Astrocyte of the spinal cord (primary cell): ENCODE data around the gene RFX4.
"Not testable (repeated sequence)": the region's sequence is repeated elsewhere in the genome, so short reads cannot be mapped to it uniquely, and the experiment has no call there.

Source experiments
- DNase-seq: peaks from one replicate; pipeline ENCODE4 v3.0.0; 2011; ENCODE audit warnings: low read depth, low spot score
- H3K4me3 ChIP-seq: 2 replicates; pipeline ENCODE4 v1.5.1; 2011; ENCODE audit warnings: low read depth, mild to moderate bottlenecking, low read length, moderate library complexity
- in situ Hi-C: cut with HindIII; loops from 2 replicates; pipeline ENCODE4 v1.10.0; 2017; ENCODE audit warnings: low sequenced_read_pairs
- TF ChIP-seq, protein P1 (sequence below): IDR thresholded peaks from 2 replicates; pipeline ENCODE4 v1.5.1; 2012; ENCODE audit warnings: low read depth, mild to moderate bottlenecking, low read length, inconsistent platforms

Gene RFX4

DNA sequence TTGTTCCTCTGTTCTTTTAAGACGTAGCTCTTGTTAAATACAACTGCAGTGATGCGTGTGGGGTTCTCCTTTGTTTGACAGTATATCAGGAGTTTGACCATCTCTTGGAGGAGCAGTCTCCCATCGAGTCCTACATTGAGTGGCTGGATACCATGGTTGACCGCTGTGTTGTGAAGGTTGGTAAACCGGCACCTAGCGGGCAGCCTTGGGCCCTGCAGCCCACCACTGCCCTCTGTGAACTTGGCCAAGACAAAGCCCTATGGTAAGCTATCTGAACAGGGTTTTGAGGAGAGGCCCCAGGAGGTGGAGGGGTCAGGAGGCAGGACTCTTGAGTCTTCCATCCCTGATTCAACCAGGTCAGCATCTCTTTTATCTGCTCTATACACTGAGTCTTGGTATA is 137.1 kb downstream of the RFX4 start:
- TF ChIP-seq, protein P1, sequence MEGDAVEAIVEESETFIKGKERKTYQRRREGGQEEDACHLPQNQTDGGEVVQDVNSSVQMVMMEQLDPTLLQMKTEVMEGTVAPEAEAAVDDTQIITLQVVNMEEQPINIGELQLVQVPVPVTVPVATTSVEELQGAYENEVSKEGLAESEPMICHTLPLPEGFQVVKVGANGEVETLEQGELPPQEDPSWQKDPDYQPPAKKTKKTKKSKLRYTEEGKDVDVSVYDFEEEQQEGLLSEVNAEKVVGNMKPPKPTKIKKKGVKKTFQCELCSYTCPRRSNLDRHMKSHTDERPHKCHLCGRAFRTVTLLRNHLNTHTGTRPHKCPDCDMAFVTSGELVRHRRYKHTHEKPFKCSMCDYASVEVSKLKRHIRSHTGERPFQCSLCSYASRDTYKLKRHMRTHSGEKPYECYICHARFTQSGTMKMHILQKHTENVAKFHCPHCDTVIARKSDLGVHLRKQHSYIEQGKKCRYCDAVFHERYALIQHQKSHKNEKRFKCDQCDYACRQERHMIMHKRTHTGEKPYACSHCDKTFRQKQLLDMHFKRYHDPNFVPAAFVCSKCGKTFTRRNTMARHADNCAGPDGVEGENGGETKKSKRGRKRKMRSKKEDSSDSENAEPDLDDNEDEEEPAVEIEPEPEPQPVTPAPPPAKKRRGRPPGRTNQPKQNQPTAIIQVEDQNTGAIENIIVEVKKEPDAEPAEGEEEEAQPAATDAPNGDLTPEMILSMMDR: no peak
- H3K4me3 ChIP-seq: no peak overlapping the region
- in situ Hi-C loops: no loop called here
- DNase-seq: no peak

DNA sequence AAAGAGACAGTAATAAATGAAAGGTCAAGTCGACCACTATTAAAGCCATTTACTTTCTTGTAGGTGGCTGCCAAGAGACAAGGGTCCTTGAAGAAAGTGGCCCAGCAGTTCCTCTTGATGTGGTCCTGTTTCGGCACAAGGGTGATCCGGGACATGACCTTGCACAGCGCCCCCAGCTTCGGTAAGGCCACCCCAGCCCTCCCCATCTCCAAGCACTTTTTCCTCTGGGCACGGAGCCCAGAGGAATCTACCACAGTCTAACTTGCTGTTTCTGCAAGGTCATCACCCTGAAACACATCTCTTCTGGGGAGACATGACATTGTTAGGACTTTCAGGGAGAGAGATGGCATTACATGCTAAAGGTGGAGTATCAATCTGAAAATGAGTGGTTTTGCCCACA is 137.9 kb downstream of the RFX4 start:
- DNase-seq: no peak
- TF ChIP-seq, protein P1: no peak
- in situ Hi-C loops: no loop called here
- H3K4me3 ChIP-seq: no peak overlapping the region

DNA sequence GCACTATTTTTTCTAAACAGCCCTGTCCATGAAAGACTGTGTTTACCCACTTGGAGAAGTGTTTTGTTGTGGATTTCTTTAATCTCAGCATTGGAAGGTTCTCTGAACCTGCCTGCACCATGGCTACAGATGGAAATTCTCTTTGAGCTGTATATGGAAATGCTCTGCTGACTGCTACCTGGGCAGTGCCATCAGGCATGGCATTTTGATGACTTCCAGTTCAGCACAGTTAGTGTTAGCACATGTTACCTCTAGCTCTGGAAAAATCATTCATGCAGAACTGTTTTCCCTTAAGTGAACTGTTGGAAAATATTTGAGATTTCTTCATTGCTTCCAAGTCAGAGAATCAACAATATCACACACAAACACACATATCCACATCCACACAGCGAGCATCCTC is 139.1 kb downstream of the RFX4 start:
- no peak overlapping the region for H3K4me3 ChIP-seq
- TF ChIP-seq, protein P1: no peak
- no peak for DNase-seq
- in situ Hi-C loops: no loop called here

DNA sequence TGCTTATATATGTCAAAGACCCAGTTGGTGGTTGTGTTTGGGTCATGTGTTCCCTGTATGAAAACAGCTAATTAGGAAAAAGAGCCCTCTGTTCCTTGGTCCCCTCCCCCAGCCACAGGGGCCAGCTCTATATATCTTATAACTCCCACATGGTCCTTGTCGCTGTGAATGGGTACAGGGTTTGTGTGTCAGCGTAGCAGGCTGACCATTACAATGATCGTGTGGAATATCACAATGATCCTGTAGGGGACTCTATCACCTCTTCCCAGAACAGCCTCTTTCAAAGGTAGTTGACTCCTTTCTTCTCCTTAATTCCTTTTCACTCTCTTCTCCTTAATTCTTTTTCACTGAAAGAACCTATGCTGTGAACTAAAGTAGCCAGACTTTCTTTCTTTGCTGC is 140.0 kb downstream of the RFX4 start:
- TF ChIP-seq, protein P1: no peak
- in situ Hi-C loops: no loop called here
- DNase-seq: no peak

DNA sequence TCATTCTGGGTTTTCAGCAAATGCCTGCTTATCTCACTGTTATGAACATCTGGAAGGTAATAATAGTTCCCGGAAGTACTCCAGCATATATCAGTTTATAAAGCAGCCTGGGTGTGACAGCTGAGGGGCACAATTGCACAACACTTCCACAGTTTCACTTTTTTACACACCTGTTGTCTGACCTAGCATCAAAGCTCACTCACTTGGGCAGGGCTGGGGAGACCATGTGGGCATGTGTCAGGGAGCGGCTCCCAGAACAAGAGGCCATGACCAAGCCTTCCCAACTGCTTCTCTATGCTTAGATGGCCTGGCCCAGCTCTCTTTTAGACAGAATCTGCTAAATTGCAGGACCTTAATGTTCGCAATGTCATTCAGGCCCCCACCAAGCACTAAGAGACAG is 140.6 kb downstream of the RFX4 start:
- in situ Hi-C loops: no loop called here
- no peak for DNase-seq

More for the DNA sequence above, 140.0 kb downstream of the RFX4 start:
- H3K4me3 ChIP-seq: no peak overlapping the region

DNA sequence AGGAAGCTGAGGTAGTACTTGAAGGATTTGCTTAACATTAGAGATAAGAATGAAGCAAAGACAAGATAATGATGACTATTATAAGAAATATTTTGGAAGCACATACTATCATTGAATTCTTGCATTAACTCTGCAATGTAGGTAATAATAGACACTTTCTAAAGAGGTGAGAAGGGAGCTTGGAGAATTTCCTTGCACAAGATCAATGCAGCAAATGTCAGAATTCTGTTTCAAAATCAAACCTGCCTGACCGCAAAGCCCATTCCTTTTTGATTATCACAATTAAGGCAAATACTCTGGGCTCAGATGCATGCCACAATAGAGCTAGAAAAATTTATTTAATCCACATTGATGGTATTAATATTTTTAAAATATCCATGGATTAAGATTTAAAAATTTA is 141.3 kb downstream of the RFX4 start:
- H3K4me3 ChIP-seq: no peak overlapping the region
- TF ChIP-seq, protein P1: no peak
- in situ Hi-C loops: no loop called here
- no peak for DNase-seq

More for the DNA sequence above, 140.6 kb downstream of the RFX4 start:
- no peak overlapping the region for H3K4me3 ChIP-seq
- TF ChIP-seq, protein P1: no peak

DNA sequence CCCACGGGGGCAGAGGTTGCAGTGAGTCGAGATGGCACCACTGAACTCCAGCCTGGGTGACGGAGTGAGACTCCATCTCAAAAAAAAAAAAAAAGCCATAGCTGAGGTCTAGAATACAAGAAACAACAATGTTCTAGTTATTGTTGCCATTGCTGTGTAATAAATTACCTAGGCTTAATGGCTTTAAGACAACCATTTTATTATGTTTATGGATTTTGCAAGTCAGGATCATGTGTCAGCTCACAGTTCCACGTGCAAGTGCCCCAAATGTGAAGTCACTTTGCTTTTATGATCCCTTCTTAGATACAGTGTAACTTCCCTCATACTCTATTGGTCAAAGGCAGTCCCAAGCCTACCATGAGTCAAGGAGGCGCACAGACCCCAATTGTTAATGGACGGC is 142.1 kb downstream of the RFX4 start:
- no peak overlapping the region for H3K4me3 ChIP-seq
- DNase-seq: no peak
- in situ Hi-C loops: no loop called here
- TF ChIP-seq, protein P1: no peak

DNA sequence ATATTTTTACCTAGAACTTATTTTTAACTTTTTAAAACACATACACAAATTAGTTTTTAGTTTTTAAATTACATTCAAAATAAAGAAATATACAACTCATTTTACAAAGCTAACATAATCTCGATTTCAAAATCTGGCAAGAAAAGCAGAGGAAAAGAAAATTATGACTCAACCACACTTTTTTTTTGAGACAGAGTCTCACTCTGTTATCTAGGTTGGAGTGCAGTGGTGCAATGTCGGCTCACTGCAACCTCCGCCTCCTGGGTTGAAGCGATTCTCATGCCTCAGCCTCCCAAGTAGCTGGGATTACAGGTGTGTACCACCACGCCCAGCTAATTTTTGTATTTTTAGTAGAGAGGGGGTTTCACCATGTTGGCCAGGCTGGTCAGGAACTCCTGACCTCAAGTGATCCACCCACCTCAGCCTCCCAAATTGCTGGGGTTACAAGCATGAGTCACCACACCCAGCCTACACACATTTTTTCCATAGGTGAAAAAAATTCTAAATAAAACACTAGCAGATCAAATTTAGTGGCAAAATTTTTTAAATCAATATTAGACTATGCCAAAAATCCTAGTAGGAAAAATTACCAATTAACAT is 143.9 kb downstream of the RFX4 start:
- in situ Hi-C loops, H3K4me3 ChIP-seq, DNase-seq: not testable (repeated sequence)
